CD4-positive, alpha-beta T cell (primary cell): Measurements from ENCODE around the gene ARSA. TPM values are rescaled to one million over a fixed set of nuclear protein-coding genes. Genes with fewer than 3 reads are reported as not detected.

Experiments used
- ATAC-seq: fragments of 200-7000 bp; cut with Tn5 transposase; one replicate; pipeline ENCODE4 v1.10.0; 2022; ENCODE audit warnings: mild to moderate bottlenecking; ENCODE audit not compliant: poor library complexity
- CTCF ChIA-PET: fragments of 350-600 bp; sonication (Branson Sonifier 250); formaldehyde crosslinking; loops from one replicate; lab custom pipeline; 2021; ENCODE audit warnings: antibody characterized with exemption, inconsistent platforms; lab: Charles Lee
- POLR2A ChIA-PET: fragments of 350-600 bp; sonication (Branson Sonifier 250); formaldehyde crosslinking; loops from one replicate; lab custom pipeline; 2021; ENCODE audit warnings: antibody characterized with exemption, inconsistent platforms; lab: Charles Lee
- DNase-seq, 14 experiments: peaks; one replicate each; pipeline ENCODE4 v3.0.0-alpha.2; 2013 to 2020; ENCODE audit warnings: mixed read lengths in 2 of 14
- H3K27ac ChIP-seq, 2 donors: one replicate each; pipeline versions ENCODE4 v1.5.1 to v1.7.0; 2013; ENCODE audit warnings: low read length in 2 of 2, low read depth in 1 of 2, mild to moderate bottlenecking in 1 of 2
- H3K27me3 ChIP-seq, 2 experiments: 1 replicate in 1 of 2; 2 replicates in 1 of 2; pipeline versions ENCODE4 v1.6.1 to v1.7.0; 2013; ENCODE audit warnings: low read length in 2 of 2, control low read depth in 1 of 2, mild to moderate bottlenecking in 1 of 2, moderate library complexity in 1 of 2; ENCODE audit not compliant: insufficient read depth in 2 of 2, control insufficient read depth in 1 of 2
- H3K36me3 ChIP-seq: one replicate; pipeline ENCODE4 v1.6.1; 2013; ENCODE audit warnings: low read length, control low read depth; ENCODE audit not compliant: insufficient read depth
- H3K4me1 ChIP-seq: one replicate; pipeline ENCODE4 v1.6.1; 2013; ENCODE audit warnings: low read length, control low read depth; ENCODE audit not compliant: insufficient read depth
- H3K4me3 ChIP-seq: one replicate; pipeline ENCODE4 v1.5.1; 2013; ENCODE audit warnings: mild to moderate bottlenecking, low read length, moderate library complexity
- H3K9me3 ChIP-seq, 2 experiments: 1 replicate in 1 of 2; 2 replicates in 1 of 2; pipeline versions ENCODE4 v1.6.1 to v1.7.0; 2013; ENCODE audit warnings: low read length in 2 of 2, mild to moderate bottlenecking in 2 of 2, control low read depth in 1 of 2, moderate library complexity in 1 of 2; ENCODE audit not compliant: control insufficient read depth in 1 of 2, insufficient read depth in 1 of 2
- H3K27ac Mint-ChIP-seq: one replicate; pipeline ENCODE4 v1.8.0; 2020; ENCODE audit warnings: mixed read lengths
- H3K27me3 Mint-ChIP-seq: one replicate; pipeline ENCODE4 v1.8.0; 2021; ENCODE audit warnings: mixed read lengths
- H3K36me3 Mint-ChIP-seq: one replicate; pipeline ENCODE4 v1.8.0; 2021; ENCODE audit warnings: low read depth, mixed read lengths
- H3K4me1 Mint-ChIP-seq: one replicate; pipeline ENCODE4 v1.8.0; 2021; ENCODE audit warnings: low read depth, mixed read lengths
- H3K4me3 Mint-ChIP-seq: one replicate; pipeline ENCODE4 v1.8.0; 2020; ENCODE audit warnings: mild to moderate bottlenecking, mixed read lengths
- H3K9me3 Mint-ChIP-seq: one replicate; pipeline ENCODE4 v1.8.0; 2020; ENCODE audit warnings: mixed read lengths
- intact Hi-C, 2 experiments: fragments of 100-400 bp; cut with DNase I in 1 of 2; cut with micrococcal nuclease in 1 of 2; formaldehyde crosslinking; loops; one replicate each; pipeline versions ENCODE4 v1.15.1 to v1.9.0; 2023 to 2025; cut with DNase I, micrococcal nuclease
- total RNA-seq, 174 experiments: library from RNA in 2 of 174; stranded (reverse) in 2 of 174; gene quantifications; one replicate each; pipeline ENCODE4 v1.2.3 and lab custom pipeline; 2021 to 2026
- TF ChIP-seq, protein P1 (sequence below): fragments of 200-600 bp; IDR thresholded peaks from one replicate; pipeline ENCODE4 v1.8.0; 2022; ENCODE audit warnings: antibody characterized with exemption, mild to moderate bottlenecking

ARSA gene
- total RNA-seq, 2 experiments from 2014 or later, result 52.3 to 54.4 TPM

DNA sequence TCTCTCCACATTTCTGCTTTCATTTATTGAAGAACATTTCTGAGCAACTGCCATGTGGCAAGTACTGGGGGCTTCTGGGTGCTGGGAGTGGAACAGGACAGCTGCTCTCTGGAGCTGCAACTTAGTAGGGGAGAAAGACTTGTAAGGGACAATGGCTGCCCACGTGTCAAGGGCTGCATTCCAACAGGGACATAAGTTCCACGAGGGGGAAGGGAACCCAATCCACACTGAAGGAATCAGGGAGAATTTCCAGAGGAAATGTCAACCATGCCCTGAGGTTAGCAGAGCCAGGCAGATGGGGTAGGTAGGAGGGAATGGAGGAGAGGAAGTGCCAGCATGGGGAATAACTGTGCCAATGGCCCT is 25.6 kb downstream of the ARSA start:
- Mint-ChIP-seq H3K27ac (no peak overlapping the region), H3K4me3 (peak overlapping the region; percentile 79), H3K27me3 (peaks cover 43% of the 10 kb centered on the region), H3K36me3 (peaks cover 4% of the 10 kb centered on the region), H3K4me1 (peaks cover 12% of the 10 kb centered on the region), H3K9me3 (no peaks in the 10 kb centered on the region)
- H3K27ac ChIP-seq, result no peak overlapping the region
- no peaks in the 10 kb centered on the region for H3K36me3 ChIP-seq
- DNase-seq, result no peak
- ATAC-seq, result no peak
- TF ChIP-seq, protein P1, sequence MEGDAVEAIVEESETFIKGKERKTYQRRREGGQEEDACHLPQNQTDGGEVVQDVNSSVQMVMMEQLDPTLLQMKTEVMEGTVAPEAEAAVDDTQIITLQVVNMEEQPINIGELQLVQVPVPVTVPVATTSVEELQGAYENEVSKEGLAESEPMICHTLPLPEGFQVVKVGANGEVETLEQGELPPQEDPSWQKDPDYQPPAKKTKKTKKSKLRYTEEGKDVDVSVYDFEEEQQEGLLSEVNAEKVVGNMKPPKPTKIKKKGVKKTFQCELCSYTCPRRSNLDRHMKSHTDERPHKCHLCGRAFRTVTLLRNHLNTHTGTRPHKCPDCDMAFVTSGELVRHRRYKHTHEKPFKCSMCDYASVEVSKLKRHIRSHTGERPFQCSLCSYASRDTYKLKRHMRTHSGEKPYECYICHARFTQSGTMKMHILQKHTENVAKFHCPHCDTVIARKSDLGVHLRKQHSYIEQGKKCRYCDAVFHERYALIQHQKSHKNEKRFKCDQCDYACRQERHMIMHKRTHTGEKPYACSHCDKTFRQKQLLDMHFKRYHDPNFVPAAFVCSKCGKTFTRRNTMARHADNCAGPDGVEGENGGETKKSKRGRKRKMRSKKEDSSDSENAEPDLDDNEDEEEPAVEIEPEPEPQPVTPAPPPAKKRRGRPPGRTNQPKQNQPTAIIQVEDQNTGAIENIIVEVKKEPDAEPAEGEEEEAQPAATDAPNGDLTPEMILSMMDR, result no peak
- peaks cover 7% of the 10 kb centered on the region for H3K4me1 ChIP-seq
- peaks cover 0 to 26% of the 10 kb centered on the region in 2 experiments for H3K9me3 ChIP-seq
- CTCF ChIA-PET, result no interaction called here
- intact Hi-C loops, result no loop called here
- POLR2A ChIA-PET, result interaction anchor here (1.6 kb wide), 1 partner anchor 77 kb away, joined by 3 read pairs; the partner anchor contains the start of gene SCO2
- H3K4me3 ChIP-seq, result no peak overlapping the region
- H3K27me3 ChIP-seq, result peaks cover 51 to 75% of the 10 kb centered on the region in 2 experiments

DNA sequence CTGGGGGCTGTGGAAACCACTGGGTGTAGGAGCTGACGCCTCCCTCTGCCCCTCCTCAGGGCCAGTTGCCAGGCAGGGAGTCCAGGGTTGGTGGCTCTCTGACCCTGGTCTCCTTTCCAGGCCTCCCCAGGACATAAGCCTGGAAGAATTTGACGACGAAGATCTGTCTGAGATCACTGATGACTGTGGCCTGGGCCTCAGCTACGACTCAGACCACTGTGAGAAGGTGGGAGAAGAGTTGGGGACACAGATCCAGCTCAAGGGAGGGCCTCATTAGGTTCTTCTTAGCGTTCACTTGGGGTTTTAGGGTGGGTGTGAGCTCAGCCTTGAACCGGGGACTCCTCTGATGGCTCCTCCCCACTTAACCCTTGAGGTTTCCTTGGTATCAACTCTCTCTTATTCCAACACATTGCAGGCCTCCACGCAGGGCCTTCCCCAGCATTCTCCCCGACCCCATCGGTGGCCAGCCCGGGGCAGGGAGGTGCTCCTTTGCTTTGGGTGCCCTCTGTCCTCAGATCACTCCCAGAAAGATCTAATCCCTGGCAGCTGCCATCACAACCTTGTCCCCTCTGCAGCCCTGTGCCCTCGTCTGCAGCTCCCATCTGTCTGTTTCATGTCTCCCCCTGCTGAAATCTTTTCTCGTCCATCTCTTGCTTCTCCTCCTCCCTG is 26.1 kb downstream of the ARSA start:
- peaks cover 45% of the 10 kb centered on the region for H3K27me3 Mint-ChIP-seq
- peak overlapping the region; percentile 79 for H3K4me3 Mint-ChIP-seq
- H3K9me3 ChIP-seq, result peaks cover 0 to 26% of the 10 kb centered on the region in 2 experiments
- H3K4me3 ChIP-seq, result no peak overlapping the region
- POLR2A ChIA-PET, result interaction anchor here (0.8 to 1.6 kb wide), 2 partner anchors 19 to 76 kb away, joined by 3 read pairs; partner anchors contain the start of gene SCO2
- H3K27me3 ChIP-seq, result peaks cover 46 to 71% of the 10 kb centered on the region in 2 experiments
- peaks cover 7% of the 10 kb centered on the region for H3K4me1 ChIP-seq
- H3K4me1 Mint-ChIP-seq, result peaks cover 15% of the 10 kb centered on the region
- no peak overlapping the region for H3K27ac ChIP-seq
- H3K9me3 Mint-ChIP-seq, result no peaks in the 10 kb centered on the region
- DNase-seq, result no peak
- no peaks in the 10 kb centered on the region for H3K36me3 ChIP-seq
- TF ChIP-seq, protein P1, result no peak
- no peak overlapping the region for H3K27ac Mint-ChIP-seq
- intact Hi-C loops, result no loop called here
- no peak for ATAC-seq
- peaks cover 6% of the 10 kb centered on the region for H3K36me3 Mint-ChIP-seq
- CTCF ChIA-PET, result no interaction called here

DNA sequence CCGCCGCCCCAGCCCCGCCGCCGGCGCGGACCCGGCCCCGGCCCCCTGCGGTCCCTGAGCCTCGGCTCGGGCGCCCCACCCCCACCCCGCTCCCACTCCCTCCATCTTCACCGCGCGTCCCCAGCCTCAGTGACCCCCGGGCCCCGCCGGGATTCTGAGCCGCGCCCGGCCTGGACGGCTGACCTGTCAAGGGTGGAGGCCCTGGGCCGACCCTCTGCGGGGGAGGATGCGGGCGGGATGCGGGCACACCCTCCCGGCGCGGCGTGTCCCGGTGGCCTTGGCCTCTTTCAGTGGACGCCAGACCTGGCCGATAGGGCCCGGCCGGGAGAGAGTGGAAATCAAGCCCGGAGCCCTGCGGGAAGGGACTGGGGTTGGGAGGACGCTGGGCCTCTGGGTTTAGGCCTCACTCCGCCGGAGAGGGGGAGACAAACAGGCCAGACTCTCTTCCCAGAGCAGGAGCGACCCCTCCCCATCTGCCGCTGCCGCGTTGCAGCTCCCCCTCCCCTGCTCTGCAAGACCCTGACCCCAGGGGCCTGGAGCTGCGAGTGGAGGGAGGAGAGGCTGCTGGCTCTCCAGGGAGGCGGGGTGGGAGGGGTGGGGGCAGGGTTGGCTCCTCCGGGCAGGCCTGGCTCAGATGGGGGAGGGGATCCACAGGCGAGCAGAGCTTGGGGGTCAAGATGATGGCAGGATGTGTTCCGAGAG is 26.8 kb downstream of the ARSA start:
- Histone ChIP-seq H3K9me3 (peaks cover 0 to 26% of the 10 kb centered on the region in 2 experiments), H3K4me1 (peaks cover 7% of the 10 kb centered on the region), H3K4me3 (no peak overlapping the region), H3K36me3 (no peaks in the 10 kb centered on the region), H3K27me3 (peaks cover 45 to 64% of the 10 kb centered on the region in 2 experiments), H3K27ac (no peak overlapping the region)
- TF ChIP-seq, protein P1, result no peak
- Mint-ChIP-seq H3K27ac (no peak overlapping the region), H3K4me1 (peaks cover 15% of the 10 kb centered on the region), H3K27me3 (peaks cover 44% of the 10 kb centered on the region), H3K9me3 (no peaks in the 10 kb centered on the region), H3K4me3 (peak overlapping the region; percentile 79), H3K36me3 (peaks cover 11% of the 10 kb centered on the region)
- ATAC-seq, result no peak
- peak in 2 of 14 experiments; percentile 20 to 29 for DNase-seq
- POLR2A ChIA-PET, result interaction anchor here (0.8 to 1.6 kb wide), 2 partner anchors 20 to 76 kb away, joined by 3 read pairs; partner anchors contain the start of gene SCO2
- CTCF ChIA-PET, result no interaction called here
- intact Hi-C loops, result loop anchor here in 1 of 2 experiments (1.0 kb wide), 1 partner anchor 19 kb away; no protein-coding TSS in a partner anchor
